GM18507 (cell line): ENCODE measurements around the gene TEX14.
"Not testable (repeated sequence)": the region's sequence is repeated elsewhere in the genome, so short reads cannot be mapped to it uniquely, and the experiment has no call there.

Experiments
- DNase-seq: peaks from one replicate; pipeline ENCODE4 v3.0.0; 2011; ENCODE audit warnings: low read depth; ENCODE audit not compliant: insufficient read length; ENCODE audit errors: extremely low spot score
- FAIRE-seq: peaks from 2 replicates; lab custom pipeline; 2011; peaks lifted over from hg19 to GRCh38; lab: Jason Lieb, UNC

The TEX14 gene

DNA sequence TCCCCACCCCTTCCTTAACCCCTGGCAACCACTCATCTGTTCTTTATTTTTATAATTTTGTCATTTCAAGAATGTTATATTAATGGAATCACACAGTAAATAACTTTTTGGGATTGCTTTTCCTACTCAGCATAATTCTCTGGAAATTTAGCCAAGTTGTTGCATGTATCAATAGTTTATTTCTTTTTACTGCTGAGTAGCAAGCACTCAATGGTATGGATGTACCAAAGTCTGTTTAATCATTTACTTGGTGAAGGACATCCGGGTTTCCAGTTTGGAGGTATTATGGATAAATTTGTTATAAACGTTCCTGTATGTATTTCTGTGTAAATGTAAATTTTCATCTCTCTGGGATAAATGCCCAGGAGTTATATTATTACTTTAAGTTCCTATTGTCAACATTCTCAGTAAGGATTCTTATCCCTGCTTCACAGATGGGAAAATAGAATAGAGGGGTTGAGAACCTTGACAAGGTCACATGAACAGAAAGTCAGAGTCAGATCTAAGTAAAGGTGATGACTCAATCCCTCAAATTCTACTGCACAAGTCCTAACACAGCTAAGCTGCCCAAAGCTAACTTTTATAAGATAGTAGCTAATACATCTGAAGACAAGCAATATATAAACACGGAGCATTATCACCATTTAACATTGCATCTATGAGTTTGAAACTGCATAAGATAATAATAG, 115.0 kb downstream of the TEX14 start:
- no peak for FAIRE-seq

DNA sequence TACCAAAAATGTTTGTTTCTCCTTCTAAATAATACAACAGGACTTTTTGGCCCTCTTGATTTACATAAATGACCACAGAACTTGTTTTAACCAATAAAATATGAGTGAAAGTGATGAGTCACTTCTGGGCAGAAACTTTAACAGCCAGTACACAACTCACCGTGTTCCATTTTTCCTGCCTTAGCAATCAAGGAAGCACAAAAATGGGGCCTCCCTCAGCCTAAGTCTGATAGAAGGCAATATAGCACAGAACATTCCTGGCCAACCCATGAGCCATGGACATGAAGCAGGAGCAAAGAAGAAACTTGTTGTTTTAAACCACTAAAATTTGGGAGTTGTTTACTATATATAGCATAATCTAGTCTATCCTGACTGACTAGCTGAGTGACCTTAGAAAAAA, 116.3 kb downstream of the TEX14 start:
- FAIRE-seq = no peak
- DNase-seq = no peak

More for the DNA sequence above, 115.0 kb downstream of the TEX14 start:
- no peak for DNase-seq

DNA sequence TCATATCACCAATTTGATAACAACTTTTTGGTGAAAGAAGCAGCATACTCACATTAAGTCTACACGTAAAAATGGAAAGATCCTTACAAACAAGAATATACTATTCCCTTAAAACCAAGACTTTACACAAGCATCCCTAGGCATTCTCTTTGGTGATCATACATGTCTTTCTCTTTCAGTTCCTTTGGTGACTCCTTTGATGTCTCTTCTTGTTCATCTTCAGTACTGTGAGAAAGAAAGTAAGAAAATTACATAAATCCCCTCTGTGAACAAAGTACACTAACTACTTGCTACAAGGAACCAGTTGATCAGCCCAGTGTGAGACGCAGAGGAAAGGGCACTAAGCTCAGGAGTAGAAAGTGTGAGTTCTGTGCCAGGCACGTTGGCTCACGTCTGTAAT, 117.8 kb downstream of the TEX14 start:
- FAIRE-seq = no peak
- no peak for DNase-seq

DNA sequence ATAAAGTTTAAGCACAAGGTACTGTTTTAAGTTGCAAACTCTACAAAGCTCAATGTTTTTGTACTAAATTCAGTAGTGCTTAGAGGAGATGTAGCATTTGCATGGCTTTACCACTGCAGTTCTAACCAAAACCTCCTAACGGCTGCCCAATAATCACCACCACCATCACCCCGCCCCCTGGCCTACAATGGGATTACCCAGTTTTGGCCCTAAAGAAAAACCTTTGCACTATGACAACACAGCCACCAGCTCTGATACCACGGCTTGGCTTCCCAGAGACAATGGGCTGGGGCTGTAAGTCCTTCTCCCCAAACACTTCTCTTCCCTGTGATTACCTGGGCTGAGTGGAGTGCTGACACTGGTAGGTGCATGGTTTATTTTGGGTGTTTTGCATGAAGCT, 119.0 kb downstream of the TEX14 start:
- no peak for FAIRE-seq
- DNase-seq = no peak

DNA sequence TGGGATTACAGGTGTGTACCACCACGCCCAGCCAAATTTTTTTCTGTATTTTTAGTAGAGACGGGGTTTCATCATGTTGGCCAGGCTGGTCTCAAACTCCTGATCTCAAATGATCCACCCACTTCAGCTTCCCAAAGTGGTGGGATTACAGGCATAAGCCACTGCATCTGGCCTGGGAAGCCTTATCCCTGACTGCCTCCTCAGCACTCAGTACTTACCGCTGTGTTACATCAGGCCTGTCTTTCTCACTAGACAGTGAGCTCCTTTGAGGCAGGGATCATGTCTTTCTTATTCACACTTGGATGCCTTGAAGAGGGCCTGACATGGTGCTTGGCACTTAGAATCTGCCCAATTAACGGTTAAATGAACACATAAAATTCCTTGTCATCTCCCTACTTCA, 121.1 kb downstream of the TEX14 start:
- DNase-seq = no peak
- FAIRE-seq = no peak

DNA sequence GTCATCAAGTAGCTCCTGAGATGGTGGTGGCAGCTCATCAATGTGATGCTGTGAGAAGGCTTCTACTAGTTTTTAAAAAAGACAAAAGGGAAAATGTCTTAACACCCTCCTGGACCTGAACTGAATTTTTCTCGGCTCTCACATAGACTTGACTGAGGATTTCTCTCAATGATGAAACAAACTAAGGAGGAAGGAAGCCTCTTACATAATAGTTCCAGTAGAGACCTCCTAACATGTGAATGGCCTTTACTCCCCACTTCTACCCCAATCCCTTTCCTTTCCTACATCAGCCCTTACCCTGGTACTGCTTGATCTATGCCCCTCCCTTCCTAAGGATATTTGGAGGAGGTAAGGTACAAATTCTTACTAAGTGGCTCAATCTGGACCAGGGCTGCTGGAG, 122.6 kb downstream of the TEX14 start:
- FAIRE-seq = no peak
- DNase-seq = no peak

DNA sequence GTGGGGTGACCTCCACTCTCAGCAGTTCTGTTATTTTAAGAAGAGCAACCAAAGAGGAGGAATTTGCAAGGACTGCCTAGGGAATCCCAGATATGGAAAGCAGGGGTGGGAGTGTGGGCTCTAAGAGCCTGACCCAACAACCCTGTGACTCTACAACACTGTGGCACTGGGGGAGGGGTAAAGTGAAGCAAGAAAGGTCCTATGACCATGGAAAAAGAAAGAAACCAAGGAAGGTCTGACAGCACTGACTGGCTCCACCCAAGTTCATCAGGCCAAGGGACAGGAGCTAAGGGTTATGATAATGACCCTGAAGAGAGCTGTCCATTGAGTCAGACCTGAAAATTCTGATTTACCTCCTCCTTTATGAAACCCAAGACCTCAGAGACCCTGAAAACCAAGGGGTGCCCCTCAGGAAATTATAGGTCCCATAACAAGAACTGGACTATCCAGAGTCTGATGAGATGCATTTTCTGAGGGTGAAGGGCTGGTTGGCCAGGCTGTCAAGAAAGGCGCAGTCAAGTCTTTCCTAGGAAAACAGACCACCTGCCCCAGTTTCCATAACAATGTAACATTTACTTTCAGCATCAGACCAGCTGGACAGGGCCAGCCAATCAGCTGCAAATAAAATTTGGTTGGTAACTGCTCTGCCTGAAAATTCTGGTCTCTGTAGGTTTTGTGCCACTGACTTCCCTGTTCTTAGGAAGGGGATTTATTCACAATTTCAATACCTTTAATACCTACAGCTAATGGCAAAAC, 123.6 kb downstream of the TEX14 start:
- FAIRE-seq (no peak), DNase-seq (no peak)

DNA sequence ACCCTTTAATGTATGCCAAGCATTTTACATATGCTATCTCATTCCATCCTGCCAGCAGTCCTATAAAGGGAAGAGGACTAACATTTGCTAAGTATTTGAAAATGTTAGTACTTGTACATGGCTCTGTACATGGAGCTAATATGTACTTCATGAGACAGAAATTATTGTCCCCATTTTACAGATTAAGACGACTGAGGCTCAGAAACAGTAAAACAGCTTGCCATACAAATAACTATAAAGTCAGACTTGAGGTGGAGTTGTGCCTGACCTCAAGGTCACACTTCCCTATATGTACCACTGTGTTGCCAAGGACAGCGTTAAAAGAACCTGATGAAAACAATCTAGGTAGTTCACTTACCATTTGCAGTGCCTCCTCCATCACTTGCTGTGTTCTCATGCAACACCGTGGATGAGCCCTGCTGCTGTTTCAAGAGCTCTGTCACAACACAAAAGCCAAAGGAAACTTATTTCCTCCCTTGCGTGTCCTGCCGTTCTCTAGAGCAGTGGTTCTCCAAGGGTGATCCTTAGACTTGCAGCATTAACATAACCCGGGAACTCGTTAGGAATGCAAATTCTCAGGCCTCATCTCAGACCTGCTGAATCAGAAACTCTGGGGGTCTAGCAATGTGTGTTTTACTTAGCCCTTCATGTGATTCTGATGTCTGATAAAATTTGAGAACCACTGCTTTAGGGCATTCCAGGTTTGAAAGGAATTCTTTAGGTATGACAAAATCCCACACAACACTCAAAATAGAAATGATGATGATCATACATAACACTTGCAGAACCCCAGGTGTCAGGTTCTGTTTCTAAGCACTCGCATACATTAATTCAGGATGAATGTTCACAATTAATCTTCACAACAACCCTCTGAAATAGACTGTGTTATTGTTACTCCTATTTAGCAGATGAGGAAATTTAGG, 126.2 kb downstream of the TEX14 start:
- no peak for DNase-seq

DNA sequence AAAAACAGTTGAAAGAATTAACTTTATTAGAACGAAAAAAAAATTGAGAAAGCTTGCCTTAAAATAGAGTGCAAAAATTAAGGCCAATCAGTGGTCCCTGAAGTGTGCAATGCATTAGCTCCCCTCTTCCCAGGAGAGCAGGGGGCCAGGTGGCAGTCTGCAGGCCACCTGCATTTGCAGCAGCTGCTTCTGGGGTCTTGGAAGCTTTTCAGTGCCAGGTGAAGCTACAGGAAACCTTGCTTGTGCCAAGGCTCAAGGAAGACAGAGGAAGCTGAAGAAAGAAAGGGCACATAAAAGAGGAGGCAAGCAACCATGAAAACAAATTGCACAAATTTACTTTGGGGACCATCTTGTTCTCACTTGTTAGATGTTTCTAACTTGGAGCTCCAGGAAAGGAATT, 126.9 kb downstream of the TEX14 start:
- no peak for DNase-seq

More for the DNA sequence above, 126.2 kb downstream of the TEX14 start:
- FAIRE-seq = no peak

DNA sequence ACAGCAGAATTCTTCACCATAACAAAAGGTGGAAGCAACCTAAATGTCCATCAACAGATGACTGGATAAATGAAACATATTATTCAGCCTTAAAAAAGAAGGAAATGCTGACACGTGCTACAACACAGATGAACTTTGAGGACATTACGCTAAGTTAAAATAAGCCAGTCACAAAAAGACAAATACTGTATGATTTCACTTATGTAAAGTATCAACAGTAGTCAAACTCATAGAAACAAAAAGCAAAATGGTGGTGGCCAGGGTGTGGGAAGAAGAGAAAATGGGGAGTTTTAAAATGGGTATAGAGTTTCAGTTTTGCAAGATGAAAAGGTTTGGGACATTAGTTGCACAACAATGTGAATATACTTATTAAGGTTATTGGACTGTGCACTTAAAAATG, 127.6 kb downstream of the TEX14 start:
- FAIRE-seq (no peak), DNase-seq (no peak)

More for the DNA sequence above, 126.9 kb downstream of the TEX14 start:
- no peak for FAIRE-seq

DNA sequence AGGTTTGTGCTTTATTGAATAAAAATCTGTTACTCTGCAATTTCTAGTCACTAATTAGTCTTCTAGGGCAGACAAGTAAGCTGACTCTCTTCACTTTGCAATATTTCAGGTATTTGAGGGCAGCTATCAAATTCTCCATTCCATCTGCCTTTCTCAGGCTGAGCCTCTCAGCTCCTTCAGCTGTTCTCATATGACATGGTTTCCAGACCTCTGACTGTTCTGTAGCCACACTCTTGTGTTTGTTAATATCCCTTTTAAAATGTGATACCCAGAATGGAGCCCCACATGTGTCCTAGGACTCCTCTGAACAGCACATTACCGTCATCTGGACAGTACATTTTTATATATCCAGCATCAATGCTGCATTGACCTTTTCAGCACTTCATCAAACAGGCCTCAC, 131.3 kb downstream of the TEX14 start:
- FAIRE-seq = no peak

DNA sequence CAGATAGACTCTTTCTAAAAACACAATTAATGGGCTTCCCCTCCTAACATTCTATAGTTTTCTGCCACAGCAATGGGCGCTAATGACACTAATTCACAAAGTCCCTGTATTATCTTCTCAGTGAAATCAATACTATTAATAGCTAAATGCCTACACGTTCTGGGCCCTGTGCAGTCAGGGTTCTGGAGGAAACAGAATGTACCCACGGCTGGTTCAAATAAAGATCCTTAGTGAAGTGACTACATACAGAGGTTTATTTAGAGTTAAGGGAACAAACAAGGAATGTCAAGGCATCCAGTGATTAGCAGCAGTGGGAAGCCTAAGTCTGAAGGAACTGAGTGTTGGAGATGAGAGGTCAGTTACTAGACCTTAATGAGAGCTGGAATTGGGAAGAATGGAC, 133.9 kb downstream of the TEX14 start:
- FAIRE-seq (no peak), DNase-seq (no peak)

More for the DNA sequence above, 131.3 kb downstream of the TEX14 start:
- DNase-seq = no peak

DNA sequence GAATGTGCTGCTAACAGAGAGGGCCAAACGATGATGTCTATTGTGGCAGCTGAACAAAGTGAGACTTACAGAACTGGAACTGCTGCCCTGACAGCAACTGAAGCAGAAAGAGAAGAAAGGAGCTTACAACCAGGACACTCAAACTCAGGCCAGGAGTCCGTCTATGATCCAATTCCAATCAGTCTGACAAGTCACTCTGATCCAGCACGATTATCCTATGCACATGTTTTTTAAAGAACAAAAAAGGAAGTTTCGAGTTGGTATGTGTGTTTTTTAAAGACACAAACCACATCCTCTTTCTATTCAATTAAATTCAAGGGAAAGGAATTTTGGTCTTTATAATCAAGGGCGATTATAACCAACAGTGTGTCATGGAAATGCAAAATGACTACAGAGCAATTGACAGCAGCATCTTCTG, 135.0 kb downstream of the TEX14 start:
- DNase-seq (no peak), FAIRE-seq (peak; percentile 67)

DNA sequence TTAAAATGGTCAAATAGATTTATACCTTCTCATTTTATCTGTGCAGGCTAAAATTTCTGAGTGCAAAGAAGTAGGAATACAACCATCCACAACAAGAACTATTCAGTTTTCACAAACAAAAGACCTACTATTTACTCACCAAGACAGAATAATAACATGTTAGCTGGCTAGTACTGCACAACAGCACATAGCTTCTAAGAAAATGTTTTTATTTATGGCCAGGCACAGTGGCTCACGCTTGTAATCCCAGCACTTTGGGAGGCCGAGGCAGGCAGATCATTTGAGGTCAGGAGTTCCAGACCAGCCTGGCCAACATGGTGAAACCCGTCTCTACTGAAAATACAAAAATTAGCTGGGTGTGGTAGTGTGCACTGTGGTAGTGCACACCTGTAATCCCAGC, 136.7 kb downstream of the TEX14 start:
- not testable (repeated sequence) for DNase-seq, FAIRE-seq

DNA sequence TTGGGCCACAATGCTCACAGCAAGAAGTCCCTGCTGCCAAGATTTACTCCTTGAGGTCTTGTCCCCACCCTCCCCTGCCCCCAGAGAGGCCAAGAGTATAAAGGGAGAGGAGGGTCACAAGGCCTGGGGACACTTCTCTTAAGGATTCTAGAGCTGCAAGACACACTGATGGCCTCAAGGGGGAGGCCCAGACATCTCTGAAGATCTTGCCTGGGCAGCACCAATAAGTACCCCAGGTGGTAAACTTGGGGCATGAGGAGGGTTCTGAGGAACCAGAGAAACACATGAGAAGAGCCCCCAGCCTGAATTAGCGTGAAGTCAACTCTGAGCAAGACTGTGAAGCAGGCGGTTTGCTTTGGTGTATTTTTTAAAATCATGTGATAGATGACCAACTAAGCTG, 150.6 kb downstream of the TEX14 start:
- DNase-seq (no peak), FAIRE-seq (no peak)

DNA sequence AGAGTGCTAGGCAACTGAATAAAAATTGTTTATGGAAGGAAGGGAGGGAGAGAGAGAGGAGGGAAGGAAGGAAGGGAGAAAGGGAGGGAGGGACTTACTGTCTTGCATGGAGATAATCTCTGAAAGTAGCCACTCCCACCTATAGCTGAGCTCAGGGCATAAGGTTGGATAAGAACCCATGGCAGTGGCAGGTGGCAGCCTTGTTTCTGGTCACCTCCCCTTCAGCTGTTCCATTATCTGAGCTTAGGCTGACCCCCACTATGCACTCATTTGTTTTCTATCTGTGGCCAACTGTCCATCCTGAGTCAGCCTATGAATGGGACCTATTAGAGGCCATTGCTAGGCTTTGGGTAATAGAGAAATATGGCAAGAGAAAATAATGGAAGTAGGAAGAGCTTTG, 152.1 kb downstream of the TEX14 start:
- FAIRE-seq (no peak), DNase-seq (no peak)

DNA sequence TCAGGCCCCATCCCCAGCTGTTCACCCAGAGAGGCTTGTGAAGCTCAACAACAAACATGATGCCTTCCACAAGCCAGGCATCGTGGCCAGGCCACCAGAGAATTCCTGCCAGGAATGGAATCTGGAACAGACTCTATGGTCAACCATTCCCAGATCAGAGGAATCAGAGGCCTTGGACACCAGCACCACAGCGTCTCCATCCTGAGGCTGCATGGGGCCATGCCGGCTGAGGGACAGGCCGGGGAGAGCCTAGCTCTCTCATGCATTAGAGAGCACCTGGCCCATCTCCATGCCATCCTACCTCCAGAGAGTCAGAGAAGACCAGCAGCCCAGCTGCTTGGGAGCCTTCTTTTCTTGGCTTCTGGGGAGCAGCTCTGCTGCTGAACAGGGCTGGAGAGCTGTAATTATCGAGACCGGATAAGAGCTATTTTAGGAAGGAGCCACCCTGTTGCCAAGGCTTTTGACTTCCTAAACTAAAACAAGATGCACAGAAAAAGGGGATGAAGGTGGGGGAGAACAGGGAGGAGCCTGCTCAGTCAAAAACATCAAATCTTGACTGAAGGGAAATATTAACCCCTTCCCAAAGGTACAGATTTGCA, 152.9 kb downstream of the TEX14 start:
- DNase-seq (no peak), FAIRE-seq (no peak)

DNA sequence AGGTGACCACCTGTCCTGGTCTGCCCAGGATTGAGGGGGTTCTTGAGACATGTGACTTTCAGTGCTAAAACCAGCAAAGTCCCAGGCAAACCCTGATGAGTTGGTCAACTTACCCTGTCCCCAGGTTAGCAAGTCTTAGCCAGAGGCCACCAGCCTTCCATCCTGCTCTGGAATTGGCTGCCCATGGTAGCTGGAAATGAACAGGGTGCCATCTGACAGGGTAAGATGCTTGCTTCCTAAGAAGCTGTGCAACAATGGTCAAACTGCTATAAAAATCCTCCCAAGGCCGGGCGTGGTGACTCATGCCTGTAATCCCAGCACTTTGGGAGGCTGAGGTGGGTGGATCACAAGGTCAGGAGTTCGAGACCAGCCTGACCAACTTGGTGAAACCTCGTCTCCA, 154.6 kb downstream of the TEX14 start:
- FAIRE-seq (no peak), DNase-seq (no peak)

DNA sequence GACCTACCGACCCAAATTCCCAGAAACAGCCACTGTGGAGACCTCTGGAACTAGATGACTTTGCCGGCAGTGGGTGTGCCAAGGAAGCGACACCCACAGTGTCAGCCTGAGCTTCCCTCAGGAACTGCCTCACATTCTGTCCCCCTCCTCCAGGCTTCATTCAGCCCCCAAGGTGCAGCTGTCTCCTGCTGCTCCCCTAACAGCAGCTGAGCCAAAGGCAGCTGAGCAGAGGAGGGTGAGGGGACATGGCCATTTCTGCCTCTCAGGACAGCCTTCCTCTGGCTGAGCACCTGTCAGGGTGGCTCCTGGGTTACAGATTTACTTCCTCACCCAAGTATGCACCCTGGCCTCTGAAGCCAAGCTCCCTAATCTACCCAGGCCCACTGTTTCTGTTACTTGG, 155.3 kb downstream of the TEX14 start:
- FAIRE-seq = no peak

DNA sequence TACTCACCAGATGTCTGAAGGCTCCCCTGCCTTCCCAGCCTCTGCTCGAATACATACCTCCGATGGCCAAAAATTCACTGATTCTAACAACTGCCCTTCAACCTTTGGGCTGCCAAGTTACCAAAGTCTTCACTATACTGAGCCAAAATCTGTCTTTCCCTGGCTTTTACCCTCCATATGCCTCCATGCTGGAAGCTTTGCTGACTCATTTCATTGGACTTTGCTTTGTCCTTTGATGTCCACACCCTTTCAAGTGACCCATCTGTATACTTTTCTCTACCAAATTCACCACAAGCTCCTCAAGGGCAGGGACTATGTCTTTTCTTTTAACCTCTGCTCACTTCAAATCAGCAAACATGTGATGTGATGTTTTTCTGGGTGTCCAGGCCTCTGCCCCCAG, 156.4 kb downstream of the TEX14 start:
- no peak for DNase-seq
- FAIRE-seq = no peak

More for the DNA sequence above, 155.3 kb downstream of the TEX14 start:
- DNase-seq = no peak
